Adrenal gland (tissue), 12 donors: ENCODE measurements around the gene SF3B2. TPM values are rescaled to one million over a fixed set of nuclear protein-coding genes. Genes with fewer than 3 reads are reported as not detected.
A peak's percentile ranks its signal among the peaks of the same experiment; 100 is the strongest.
"Not testable (repeated sequence)": the region's sequence is repeated elsewhere in the genome, so short reads cannot be mapped to it uniquely, and the experiment has no call there.

Source experiments
- DNase-seq, 7 donors: peaks; one replicate each; pipeline ENCODE4 v3.0.0-alpha.2; 2019 to 2020
- H3K27ac ChIP-seq, 5 donors: fragments of 200-600 bp; sonication (generic) in 4 of 5; 1 replicate in 3 of 5; 2 replicates in 2 of 5; pipeline versions ENCODE4 v1.5.1 to v1.8.0; 2016 to 2020; ENCODE audit warnings: mild to moderate bottlenecking in 1 of 5
- H3K27me3 ChIP-seq: fragments of 200-600 bp; 2 replicates; pipeline ENCODE4 v1.8.0; 2021
- H3K36me3 ChIP-seq, 2 donors: fragments of 200-600 bp; replicated peaks in 1 of 2; 1 replicate in 1 of 2; 2 replicates in 1 of 2; pipeline versions ENCODE4 v1.5.1 to v1.8.0; 2018 to 2022
- H3K4me1 ChIP-seq, 2 donors: fragments of 200-600 bp; replicated peaks in 1 of 2; 1 replicate in 1 of 2; 2 replicates in 1 of 2; pipeline versions ENCODE4 v1.5.1 to v1.8.0; 2018 to 2021
- H3K4me3 ChIP-seq, 4 donors: fragments of 200-600 bp; sonication (generic) in 3 of 4; one replicate each; pipeline ENCODE4 v1.5.1; 2016 to 2018
- H3K9me3 ChIP-seq, 3 donors: fragments of 200-600 bp; sonication (generic) in 1 of 3; replicated peaks in 1 of 3; 1 replicate in 2 of 3; 2 replicates in 1 of 3; pipeline versions ENCODE4 v1.5.1 to v1.8.0; 2016 to 2021
- CTCF ChIP-seq, 6 experiments: fragments of 450-650 bp in 4 of 6; fragments of 200-600 bp in 2 of 6; sonication (generic) in 1 of 6; IDR thresholded peaks; 1 replicate in 5 of 6; 2 replicates in 1 of 6; pipeline versions ENCODE4 v1.5.1 to v1.8.0; 2016 to 2021; ENCODE audit warnings: antibody characterized with exemption in 6 of 6, mild to moderate bottlenecking in 2 of 6, moderate library complexity in 1 of 6
- POLR2A ChIP-seq, 2 donors: fragments of 450-650 bp; IDR thresholded peaks; one replicate each; pipeline ENCODE4 v1.6.1; 2017; ENCODE audit warnings: antibody characterized with exemption in 2 of 2, mild to moderate bottlenecking in 2 of 2, moderate library complexity in 1 of 2
- WGBS, 4 donors: extraction: QIAGEN DNeasy Blood & Tissue Kit in 2 of 4; methylation state at CpG; one replicate each; pipeline versions ENCODE4 v1.1.5 to v1.1.7; 2013 to 2017; 5-methylcytosine and 5-hydroxymethylcytosine counted together
- intact Hi-C, 2 donors: fragments of 100-400 bp; cut with DNase I; formaldehyde crosslinking; loops; one replicate each; pipeline versions ENCODE4 v1.14.1 to v1.15.0; 2022 to 2023
- polyA plus RNA-seq, 3 donors: library from polyadenylated mRNA; stranded (reverse); fragments of 200-250 nt in 2 of 3; fragments of 350-450 nt in 1 of 3; fragmentation: Illumina TruSeq in 1 of 3; extraction: RNeasy Lipid Tissue Mini Kit (QIAGEN cat#74804) in 1 of 3; gene quantifications; one replicate each; pipeline ENCODE4 v1.2.3, GENCODE V29; 2013 to 2014
- total RNA-seq, 9 donors: library from RNA; depleted of rRNA in 4 of 9; stranded (reverse); fragments of >200 nt in 4 of 9; fragments of 120-200 nt in 1 of 9; fragmentation: NEBNext Ultra II Directional in 1 of 9; extraction: Animal tissue kit (Norgen Biotek cat#: 25700) in 1 of 9; gene quantifications; one replicate each; pipeline versions ENCODE4 v1.1.0 to v1.2.4, GENCODE V29; 2013 to 2023
- donor health status: healthy with polysubstance abuse.
- donor health status: Bipolar disorder and iron deficiency.
- donor health status: DM: yes; HTN: yes; CAD: no.
- donor health status: DM: no; HTN: no; CAD: no.
- donor health status: DM: no; HTN: no; CAD: no.
- donor health status: DM: yes; HTN: yes; CAD: no.

Gene SF3B2
- total and polyA plus RNA-seq, 12 donors: 101 to 196 (median 141) TPM

- TF ChIP-seq CTCF (IDR thresholded peaks at IDR 0.05) (peak; percentile 78 to 97 (median 91)), POLR2A (IDR thresholded peaks at IDR 0.05) (no peak)
- DNase-seq: peak; percentile 56 to 80 (median 72)
- H3K27ac ChIP-seq: no peak overlapping the region
- intact Hi-C loops: no loop called here
- H3K27me3 ChIP-seq: no peaks in the 10 kb centered on the region
- H3K9me3 ChIP-seq: no peaks in the 10 kb centered on the region
- peak overlapping the region in 1 of 4 donors; percentile 17 for H3K4me3 ChIP-seq
- WGBS, 4 donors: 15 to 27% (median 17%) methylated on average over 27 to 46 of the region's 46 CpGs
- H3K36me3 ChIP-seq: no peaks in the 10 kb centered on the region
- peaks cover 7 to 14% of the 10 kb centered on the region in 2 donors for H3K4me1 ChIP-seq
Observed at GRCh38 chr11:66022401-66023185, 29.6 kb upstream of the SF3B2 start.

- H3K4me1 ChIP-seq: peaks cover 7 to 14% of the 10 kb centered on the region in 2 donors
- intact Hi-C loops, DNase-seq, H3K36me3 ChIP-seq, H3K27me3 ChIP-seq, H3K9me3 ChIP-seq, H3K27ac ChIP-seq: not testable (repeated sequence)
- 57 to 79% (median 61%) methylated on average over 4 to 5 of the region's 5 CpGs for WGBS, 4 donors
- H3K4me3 ChIP-seq: peak overlapping the region in 1 of 4 donors; percentile 17
Observed at GRCh38 chr11:66023186-66023440, 29.1 kb upstream of the SF3B2 start.

GRCh38 chr11:66026017-66026529 is 26.1 kb upstream of the SF3B2 start, which contains the start of gene CATSPER1:
Gene CATSPER1, minus strand, starts transcription at chr11:66026479. Its CDS starts 100 bp downstream, at chr11:66026379.
- 85 to 91% (median 87%) methylated on average over 17 to 18 of the region's 18 CpGs for WGBS, 4 donors
- H3K27ac ChIP-seq: no peak within 1 kb of the TSS
- H3K9me3 ChIP-seq: no peaks in the 10 kb centered on the region
- intact Hi-C loops: no loop called here
- H3K4me3 ChIP-seq: no peak within 1 kb of the TSS
- H3K36me3 ChIP-seq: no peaks in the 10 kb centered on the region
- peaks cover 4 to 13% of the 10 kb centered on the region in 2 donors for H3K4me1 ChIP-seq
- no peaks in the 10 kb centered on the region for H3K27me3 ChIP-seq
- no peak for DNase-seq
- TF ChIP-seq CTCF (IDR thresholded peaks at IDR 0.05) (no peak), POLR2A (IDR thresholded peaks at IDR 0.05) (no peak)

GRCh38 chr11:66032957-66033735 is 19.0 kb upstream of the SF3B2 start:
- intact Hi-C loops: no loop called here
- no peak overlapping the region for H3K27ac ChIP-seq
- no peak for DNase-seq
- TF ChIP-seq POLR2A (IDR thresholded peaks at IDR 0.05): no peak
- no peaks in the 10 kb centered on the region for H3K36me3 ChIP-seq
- H3K4me1 ChIP-seq: no peaks in the 10 kb centered on the region
- H3K27me3 ChIP-seq: no peaks in the 10 kb centered on the region
- H3K9me3 ChIP-seq: no peaks in the 10 kb centered on the region
- H3K4me3 ChIP-seq: no peak overlapping the region
- WGBS, 4 donors: 83 to 85% (median 84%) methylated on average over 8 of the region's 8 CpGs

GRCh38 chr11:66035653-66036333 is 16.4 kb upstream of the SF3B2 start:
- Histone ChIP-seq H3K27me3 (no peaks in the 10 kb centered on the region), H3K9me3 (no peaks in the 10 kb centered on the region), H3K27ac (no peak overlapping the region), H3K4me1 (no peaks in the 10 kb centered on the region), H3K4me3 (no peak overlapping the region), H3K36me3 (no peaks in the 10 kb centered on the region)
- intact Hi-C loops: no loop called here
- 49 to 83% (median 63%) methylated on average over 5 to 9 of the region's 9 CpGs for WGBS, 4 donors
- TF ChIP-seq POLR2A (IDR thresholded peaks at IDR 0.05): no peak
- TF ChIP-seq CTCF (IDR thresholded peaks at IDR 0.05): no peak
- DNase-seq: no peak
